Naive thymus-derived CD8-positive, alpha-beta T cell (primary cell): ENCODE measurements around the gene MARS2. TPM values are rescaled to one million over a fixed set of nuclear protein-coding genes. Genes with fewer than 3 reads are reported as not detected.
"Not testable (repeated sequence)": the region's sequence is repeated elsewhere in the genome, so short reads cannot be mapped to it uniquely, and the experiment has no call there.

ENCODE experiments used
- ATAC-seq, 2 donors: fragments of 150-1000 bp; cut with Tn5 transposase in 1 of 2; sonication (Bioruptor Pico), chemical (Tn5 transposase) in 1 of 2; 1 replicate in 1 of 2; 2 replicates in 1 of 2; pipeline ENCODE4 v1.10.0; 2021; ENCODE audit warnings: mild to moderate bottlenecking in 2 of 2, moderate library complexity in 2 of 2
- POLR2A ChIA-PET: fragments of 350-600 bp; sonication (Branson Sonifier 250); formaldehyde crosslinking; loops from one replicate; lab custom pipeline; 2021; ENCODE audit warnings: antibody characterized with exemption; lab: Charles Lee
- DNase-seq, 10 donors: peaks; one replicate each; pipeline versions ENCODE4 v3.0.0 to v3.0.0-alpha.2; 2020 to 2022
- H3K27ac Mint-ChIP-seq, 10 donors: one replicate each; pipeline ENCODE4 v1.8.0; 2020 to 2022; ENCODE audit warnings: mild to moderate bottlenecking in 10 of 10, mixed read lengths in 10 of 10, moderate library complexity in 4 of 10, inconsistent platforms in 1 of 10
- H3K27me3 Mint-ChIP-seq, 5 donors: one replicate each; pipeline ENCODE4 v1.8.0; 2021 to 2022; ENCODE audit warnings: mixed read lengths in 5 of 5
- H3K36me3 Mint-ChIP-seq, 3 donors: one replicate each; pipeline ENCODE4 v1.8.0; 2020 to 2022; ENCODE audit warnings: mixed read lengths in 3 of 3, mild to moderate bottlenecking in 2 of 3, inconsistent platforms in 1 of 3
- H3K4me1 Mint-ChIP-seq, 4 donors: one replicate each; pipeline ENCODE4 v1.8.0; 2021 to 2022; ENCODE audit warnings: mixed read lengths in 4 of 4
- H3K4me3 Mint-ChIP-seq, 10 donors: one replicate each; pipeline ENCODE4 v1.8.0; 2020 to 2022; ENCODE audit warnings: mild to moderate bottlenecking in 10 of 10, mixed read lengths in 10 of 10, moderate library complexity in 6 of 10, inconsistent platforms in 1 of 10
- H3K9me3 Mint-ChIP-seq, 9 donors: one replicate each; pipeline ENCODE4 v1.8.0; 2020 to 2022; ENCODE audit warnings: mixed read lengths in 9 of 9, mild to moderate bottlenecking in 3 of 9, inconsistent platforms in 1 of 9, moderate library complexity in 1 of 9
- polyA plus RNA-seq, 3 donors: library from polyadenylated mRNA; unstranded; fragments of 300-500 nt; fragmentation: Illumina TruSeq; gene quantifications; one replicate each; pipeline ENCODE4 v1.2.3, GENCODE V29; 2021
- total RNA-seq, 8 experiments: library from RNA in 2 of 8; stranded (reverse) in 2 of 8; gene quantifications; one replicate each; pipeline ENCODE4 v1.2.3 and lab custom pipeline; 2021 to 2026

The MARS2 gene
- total and polyA plus RNA-seq, 5 experiments from 2014 or later, result 8.4 to 19.3 (median 12.7) TPM

GRCh38 chr2:197707316-197708213 is 2.4 kb downstream of the MARS2 start:
- Mint-ChIP-seq H3K36me3 (peaks cover 0 to 31% (median 2%) of the 10 kb centered on the region in 3 donors), H3K9me3 (no peaks in the 10 kb centered on the region), H3K27ac (peak overlapping the region in 4 of 10 donors; percentile 24 to 63 (median 47)), H3K27me3 (peaks cover 0 to 2% (median 0%) of the 10 kb centered on the region in 5 donors), H3K4me3 (peak overlapping the region; percentile 85 to 95 (median 92)), H3K4me1 (peaks cover 26 to 59% (median 52%) of the 10 kb centered on the region in 4 donors)
- DNase-seq (peak in 3 of 10 donors; percentile 35 to 39 (median 38)), ATAC-seq (no peak)
- POLR2A ChIA-PET, result interaction anchor here (1.8 kb wide), 1 partner anchor 11 kb away, joined by 3 read pairs; no protein-coding TSS in a partner anchor

DNA sequence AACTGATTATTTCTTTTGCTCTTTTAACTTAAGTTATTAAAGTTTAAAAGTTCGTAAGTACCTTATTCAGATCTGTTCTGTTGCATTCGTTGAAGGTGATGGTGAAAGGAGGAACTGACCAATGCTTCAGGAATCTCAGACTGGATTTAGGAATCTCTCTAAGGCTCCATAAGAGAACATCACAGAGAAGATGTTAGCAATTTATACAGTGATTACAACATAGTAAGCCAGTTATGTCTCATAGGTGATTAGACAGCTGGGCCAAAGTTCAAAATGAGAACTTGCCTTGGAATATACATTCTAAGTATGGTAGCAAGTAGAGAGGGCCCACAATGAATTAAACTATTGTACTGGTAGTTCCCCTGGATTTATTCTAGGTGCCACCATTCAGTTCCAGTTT is 3.2 kb downstream of the MARS2 start:
- H3K9me3 Mint-ChIP-seq, result no peaks in the 10 kb centered on the region
- H3K27ac Mint-ChIP-seq, result no peak overlapping the region
- H3K4me3 Mint-ChIP-seq, result peak overlapping the region; percentile 1 to 88 (median 64)
- ATAC-seq, result no peak
- H3K4me1 Mint-ChIP-seq, result peaks cover 26 to 67% (median 57%) of the 10 kb centered on the region in 4 donors
- H3K27me3 Mint-ChIP-seq, result peaks cover 0 to 1% (median 0%) of the 10 kb centered on the region in 5 donors
- H3K36me3 Mint-ChIP-seq, result peaks cover 0 to 38% (median 2%) of the 10 kb centered on the region in 3 donors
- no peak for DNase-seq
- POLR2A ChIA-PET, result interaction anchor here (1.2 kb wide), 1 partner anchor 274 kb away, joined by 3 read pairs; the partner anchor contains the start of gene SF3B1

- H3K27ac Mint-ChIP-seq, result peak overlapping the region in 1 of 10 donors; percentile 14
- not testable (repeated sequence) for H3K27me3 Mint-ChIP-seq, H3K9me3 Mint-ChIP-seq, ATAC-seq, DNase-seq
- peaks cover 26 to 68% (median 57%) of the 10 kb centered on the region in 4 donors for H3K4me1 Mint-ChIP-seq
- H3K36me3 Mint-ChIP-seq, result peaks cover 0 to 41% (median 2%) of the 10 kb centered on the region in 3 donors
- H3K4me3 Mint-ChIP-seq, result peak overlapping the region in 8 of 10 donors; percentile 5 to 88 (median 70)
- POLR2A ChIA-PET, result interaction anchor here (1.2 kb wide), 1 partner anchor 274 kb away, joined by 3 read pairs; the partner anchor contains the start of gene SF3B1
These were observed 4.0 kb downstream of the MARS2 start for GRCh38 chr2:197709140-197709539.

DNA sequence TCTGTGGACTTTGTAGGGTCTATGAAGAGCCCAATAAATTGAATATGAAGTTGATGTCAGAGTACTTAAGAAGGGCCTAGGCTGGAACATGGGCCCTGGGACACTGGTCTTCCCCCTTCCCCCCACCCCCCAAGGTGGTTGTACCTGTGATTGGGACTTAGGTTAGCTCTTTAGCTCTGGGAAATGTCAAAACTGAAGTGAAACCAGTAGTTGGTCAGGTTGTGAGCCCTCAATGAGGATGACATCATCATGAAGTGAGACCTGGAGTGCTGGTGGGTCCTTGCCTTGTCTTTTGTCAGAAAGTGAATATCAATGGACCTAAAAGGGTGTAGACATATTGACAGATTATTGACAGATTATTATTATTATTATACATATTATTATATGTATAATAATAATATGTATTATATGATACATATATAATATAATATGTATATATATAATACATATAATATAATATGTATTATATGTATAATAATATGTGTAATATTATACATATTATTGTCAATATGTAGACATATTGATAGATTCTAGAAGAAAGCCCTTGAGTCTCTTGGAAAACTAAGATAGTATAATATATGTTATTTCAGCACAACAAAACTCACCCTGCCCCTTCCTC is 5.4 kb downstream of the MARS2 start:
- H3K27ac Mint-ChIP-seq, result peak overlapping the region in 1 of 10 donors; percentile 41
- no peaks in the 10 kb centered on the region for H3K9me3 Mint-ChIP-seq
- H3K36me3 Mint-ChIP-seq, result peaks cover 0 to 48% (median 2%) of the 10 kb centered on the region in 3 donors
- peak overlapping the region in 1 of 10 donors; percentile 13 for H3K4me3 Mint-ChIP-seq
- no peak for DNase-seq
- POLR2A ChIA-PET, result no interaction called here
- ATAC-seq, result no peak
- peaks cover 24 to 64% (median 52%) of the 10 kb centered on the region in 4 donors for H3K4me1 Mint-ChIP-seq
- H3K27me3 Mint-ChIP-seq, result no peaks in the 10 kb centered on the region

GRCh38 chr2:197711578-197711977 is 6.4 kb downstream of the MARS2 start:
- H3K27ac Mint-ChIP-seq, result no peak overlapping the region
- no peaks in the 10 kb centered on the region for H3K9me3 Mint-ChIP-seq
- H3K4me1 Mint-ChIP-seq, result peaks cover 22 to 55% (median 46%) of the 10 kb centered on the region in 4 donors
- H3K36me3 Mint-ChIP-seq, result peaks cover 0 to 51% (median 2%) of the 10 kb centered on the region in 3 donors
- DNase-seq (no peak), ATAC-seq (no peak)
- H3K4me3 Mint-ChIP-seq, result no peak overlapping the region
- POLR2A ChIA-PET, result no interaction called here
- H3K27me3 Mint-ChIP-seq, result no peaks in the 10 kb centered on the region

GRCh38 chr2:197713271-197713670 is 8.1 kb downstream of the MARS2 start:
- Mint-ChIP-seq H3K27ac (no peak overlapping the region), H3K4me3 (no peak overlapping the region), H3K27me3 (no peaks in the 10 kb centered on the region), H3K4me1 (peaks cover 18 to 39% (median 33%) of the 10 kb centered on the region in 4 donors), H3K9me3 (no peaks in the 10 kb centered on the region), H3K36me3 (peaks cover 0 to 49% (median 2%) of the 10 kb centered on the region in 3 donors)
- POLR2A ChIA-PET, result no interaction called here
- DNase-seq (no peak), ATAC-seq (no peak)

GRCh38 chr2:197717863-197718262 is 12.7 kb downstream of the MARS2 start:
- Mint-ChIP-seq H3K36me3 (peaks cover 0 to 17% (median 0%) of the 10 kb centered on the region in 3 donors), H3K4me1 (peaks cover 2 to 7% (median 6%) of the 10 kb centered on the region in 4 donors), H3K27ac (no peak overlapping the region), H3K27me3 (no peaks in the 10 kb centered on the region), H3K9me3 (no peaks in the 10 kb centered on the region), H3K4me3 (no peak overlapping the region)
- DNase-seq, result no peak
- ATAC-seq, result no peak
- POLR2A ChIA-PET, result interaction anchor here (1.1 to 1.4 kb wide), 2 partner anchors 11 to 13 kb away, joined by 3 read pairs; partner anchors contain the start of gene MARS2

GRCh38 chr2:197727011-197727410 is 21.8 kb downstream of the MARS2 start:
- Mint-ChIP-seq H3K4me3 (no peak overlapping the region), H3K27ac (no peak overlapping the region), H3K4me1 (no peaks in the 10 kb centered on the region), H3K27me3 (peaks cover 0 to 1% (median 0%) of the 10 kb centered on the region in 5 donors), H3K36me3 (peaks cover 5 to 8% (median 5%) of the 10 kb centered on the region in 3 donors), H3K9me3 (peaks cover 0 to 12% (median 9%) of the 10 kb centered on the region in 9 donors)
- POLR2A ChIA-PET, result no interaction called here
- ATAC-seq (no peak), DNase-seq (no peak)

GRCh38 chr2:197728555-197729544 is 23.7 kb downstream of the MARS2 start:
- ATAC-seq, POLR2A ChIA-PET, DNase-seq, H3K27me3 Mint-ChIP-seq, H3K4me1 Mint-ChIP-seq, H3K27ac Mint-ChIP-seq, H3K36me3 Mint-ChIP-seq: not testable (repeated sequence)
- H3K9me3 Mint-ChIP-seq, result peaks cover 0 to 12% (median 9%) of the 10 kb centered on the region in 9 donors
- peak overlapping the region in 3 of 10 donors; percentile 9 to 51 (median 18) for H3K4me3 Mint-ChIP-seq

DNA sequence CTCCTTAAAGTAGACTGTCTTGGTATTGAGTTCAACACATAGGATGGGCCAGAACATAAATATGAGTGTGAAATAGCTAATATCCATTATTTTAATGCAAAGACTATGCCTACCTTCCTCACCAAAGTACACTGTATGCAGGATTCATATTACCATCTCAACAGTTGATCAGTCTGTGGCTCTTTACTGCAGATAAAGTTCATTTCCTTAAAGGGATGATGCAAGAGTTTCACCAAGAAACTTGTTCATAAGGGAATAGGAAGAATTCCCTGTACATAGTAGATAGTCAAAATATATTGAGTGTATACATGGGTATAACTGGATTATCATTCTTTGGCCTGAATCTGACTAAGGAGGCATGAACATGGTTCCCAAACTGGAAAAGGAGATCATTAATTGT is 35.0 kb downstream of the MARS2 start:
- DNase-seq (no peak), ATAC-seq (no peak)
- POLR2A ChIA-PET, result no interaction called here
- no peaks in the 10 kb centered on the region for H3K36me3 Mint-ChIP-seq
- peaks cover 0 to 8% (median 0%) of the 10 kb centered on the region in 9 donors for H3K9me3 Mint-ChIP-seq
- peaks cover 0 to 20% (median 7%) of the 10 kb centered on the region in 5 donors for H3K27me3 Mint-ChIP-seq
- no peak overlapping the region for H3K4me3 Mint-ChIP-seq
- no peaks in the 10 kb centered on the region for H3K4me1 Mint-ChIP-seq
- H3K27ac Mint-ChIP-seq, result no peak overlapping the region
